Activated CD4-positive, alpha-beta T cell treated with anti-CD3 and anti-CD28 coated beads, Interleukin-2, amount 50 U/mL, for 16 hours (primary cell): ENCODE results near the gene SKIL.

Source experiments
- DNase-seq: peaks from one replicate; pipeline ENCODE4 v3.0.0-alpha.2; 2020

Gene SKIL

DNA sequence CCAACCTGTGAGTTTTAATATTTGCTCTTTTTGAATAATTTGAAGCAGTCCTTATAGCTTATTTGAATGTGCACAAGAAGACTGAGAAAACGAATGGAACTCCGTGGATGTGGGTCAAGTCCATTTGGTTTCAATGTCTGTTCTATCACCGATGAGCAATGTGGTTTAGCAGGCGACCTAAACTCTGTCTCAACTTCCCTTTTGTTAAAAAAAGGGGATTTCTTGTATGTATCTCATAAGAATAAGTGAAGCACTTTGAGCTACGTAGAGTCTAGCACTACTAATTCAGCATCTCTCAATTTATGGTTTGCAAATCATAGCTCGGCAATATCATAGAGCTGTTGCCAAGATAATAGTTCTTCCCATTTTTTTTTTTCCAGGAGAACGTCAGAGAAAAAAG lies 4.6 kb upstream of the SKIL start:
- DNase-seq, result no peak

DNA sequence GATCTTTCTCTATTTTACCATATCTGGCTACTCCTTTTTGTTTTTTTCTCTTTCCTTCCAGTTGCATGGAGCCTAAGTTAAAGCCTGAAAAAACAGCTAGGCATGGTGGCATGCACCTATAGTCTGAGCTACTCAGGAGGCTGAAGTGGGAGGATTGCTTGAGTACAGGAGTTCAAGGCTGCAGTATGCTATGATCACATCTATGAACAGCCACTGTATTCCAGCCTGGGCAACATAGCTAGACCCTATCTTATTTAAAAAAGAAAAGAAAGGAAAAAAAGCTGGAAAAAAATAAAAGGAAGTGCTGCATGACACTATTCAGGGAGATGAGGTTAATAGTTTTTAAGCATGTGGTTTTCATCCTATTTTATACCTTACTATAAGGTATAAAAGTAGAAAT lies 4.0 kb upstream of the SKIL start:
- DNase-seq, result no peak

DNA sequence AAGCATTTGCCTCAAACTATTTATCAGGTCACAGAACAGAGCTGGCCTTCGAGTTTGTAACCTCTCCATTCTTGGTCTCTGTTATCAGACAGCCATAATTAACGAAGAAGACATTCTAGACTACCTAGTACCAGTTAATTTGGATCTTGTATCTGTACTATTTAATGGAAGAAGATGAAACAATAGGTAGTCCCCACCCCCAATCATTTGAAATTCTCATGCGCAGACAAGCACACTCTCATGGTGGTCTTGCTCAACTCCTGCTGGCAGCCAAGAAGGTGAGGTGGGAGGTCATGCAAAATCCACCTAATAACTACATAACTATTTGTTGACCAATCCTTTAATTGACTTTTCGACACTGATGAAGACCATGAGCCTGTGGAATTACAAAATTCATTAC lies 2.8 kb upstream of the SKIL start:
- DNase-seq, result no peak

DNA sequence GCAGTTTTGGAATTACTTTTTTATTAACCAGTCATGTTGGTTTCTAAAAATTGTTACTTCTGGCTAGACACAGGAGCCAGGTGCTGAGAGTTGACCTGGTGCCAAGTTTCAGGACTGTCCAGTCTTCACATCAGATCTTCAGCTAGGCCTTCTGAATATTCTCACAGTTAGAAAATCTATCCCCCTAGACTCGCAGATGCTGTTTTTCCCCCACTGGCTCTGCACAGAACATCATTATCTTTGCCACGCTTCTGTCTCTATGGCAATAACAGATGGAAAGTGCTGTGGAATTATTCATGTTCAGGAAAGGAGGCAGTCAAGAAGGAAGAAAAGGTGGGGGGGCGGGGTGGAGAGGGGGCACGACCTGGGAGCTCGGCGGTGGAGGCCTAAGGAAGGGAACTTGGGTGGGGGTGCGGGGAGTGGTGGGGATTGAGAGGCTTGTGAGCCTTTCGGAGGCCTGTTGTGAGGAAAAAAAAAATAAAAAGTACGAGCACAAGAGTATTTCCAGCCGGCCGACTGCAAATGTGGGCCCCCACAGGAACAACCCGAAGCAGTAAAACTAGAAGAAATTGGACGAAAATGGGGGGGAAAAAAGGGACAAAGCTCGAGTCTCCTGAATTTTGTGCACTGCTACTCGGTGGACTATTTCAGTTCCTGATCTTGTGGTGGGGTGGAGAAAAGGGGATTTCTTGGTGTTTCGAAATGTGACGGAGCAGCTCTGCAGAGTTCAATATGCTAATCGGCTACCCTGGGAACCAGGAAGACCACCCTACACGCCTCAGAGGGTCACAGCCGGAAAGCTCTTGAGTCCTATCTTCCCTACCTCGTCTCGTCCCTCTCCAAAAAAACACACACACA lies 1.5 kb upstream of the SKIL start:
- peak; percentile 16 for DNase-seq

DNA sequence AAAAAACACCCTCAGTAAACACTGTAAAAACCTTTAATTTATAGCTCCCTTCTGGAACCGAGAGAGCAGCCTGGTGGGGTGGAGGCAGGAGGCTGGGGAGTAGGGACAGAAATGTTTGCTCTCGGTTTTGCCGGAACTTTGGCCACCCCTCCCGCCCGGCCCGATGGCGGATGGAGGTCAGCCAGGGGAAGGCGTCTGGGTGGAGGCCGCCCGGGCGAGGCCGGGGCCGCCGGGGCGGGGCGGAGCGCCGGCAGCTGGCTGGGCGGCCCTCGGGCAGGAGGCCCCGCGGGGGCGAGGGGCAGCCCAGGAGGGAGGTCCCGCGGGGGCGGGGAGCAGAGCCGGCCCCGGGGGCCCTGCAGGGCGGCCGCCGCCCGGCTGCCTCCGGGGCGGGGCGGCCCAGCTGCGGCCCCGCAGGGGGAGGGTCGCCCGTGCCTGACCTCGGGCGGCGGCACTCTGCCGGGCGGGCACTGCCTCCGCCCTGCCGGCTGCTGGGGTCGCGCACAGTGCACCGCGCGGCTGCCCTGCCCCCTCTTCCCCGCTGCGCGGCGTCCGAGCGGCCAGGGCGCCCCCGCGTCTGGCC lies 829 bp upstream of the SKIL start:
- peak; percentile 45 for DNase-seq

DNA sequence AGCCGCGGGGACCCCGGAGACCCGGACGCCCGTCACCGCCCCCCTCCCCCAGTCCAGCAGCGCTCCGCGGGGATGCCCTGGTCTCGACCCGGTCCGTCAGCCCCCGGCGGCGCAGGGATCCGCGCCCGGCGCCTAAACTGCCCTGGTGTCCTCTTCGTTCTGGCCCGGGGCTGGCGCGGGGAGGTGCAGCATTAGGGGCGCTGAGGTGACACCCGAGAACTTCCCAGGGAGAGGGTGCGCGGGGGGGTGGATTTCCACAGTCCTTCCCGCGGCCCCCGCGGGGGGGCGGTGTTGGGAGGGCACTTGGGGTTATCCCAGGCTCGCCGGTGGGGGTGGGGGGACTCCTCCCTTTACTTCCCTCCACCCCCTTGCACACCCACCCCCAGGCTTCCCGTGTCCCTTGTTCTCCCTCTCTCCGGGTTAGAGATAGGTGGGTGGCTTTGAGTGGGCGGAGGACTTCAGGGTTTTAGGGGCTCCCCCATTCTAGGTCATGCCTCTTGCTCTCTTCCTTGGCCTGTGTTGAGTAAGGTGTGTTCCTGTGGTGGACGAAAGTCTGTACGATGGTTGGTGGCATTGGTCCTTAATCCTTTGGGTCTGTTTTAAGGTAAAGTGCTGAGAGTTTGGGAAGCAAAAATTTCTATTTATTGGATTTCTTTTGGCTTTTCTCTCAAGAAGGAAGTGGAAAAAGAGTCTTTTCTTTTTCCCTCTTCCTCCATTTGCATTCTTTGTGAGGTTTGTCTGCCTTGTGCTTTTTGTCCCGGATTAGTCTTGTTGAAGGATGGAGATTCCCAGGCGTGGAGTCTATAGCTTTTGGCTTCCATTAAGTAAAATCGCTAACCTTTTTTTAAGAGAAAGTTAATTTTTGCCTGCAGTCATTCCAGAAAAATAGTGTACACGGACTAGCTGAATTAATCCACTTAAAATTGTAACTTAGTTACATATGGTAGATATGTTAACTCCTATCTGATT lies 811 bp downstream of the SKIL start:
- DNase-seq, result peak; percentile 69

DNA sequence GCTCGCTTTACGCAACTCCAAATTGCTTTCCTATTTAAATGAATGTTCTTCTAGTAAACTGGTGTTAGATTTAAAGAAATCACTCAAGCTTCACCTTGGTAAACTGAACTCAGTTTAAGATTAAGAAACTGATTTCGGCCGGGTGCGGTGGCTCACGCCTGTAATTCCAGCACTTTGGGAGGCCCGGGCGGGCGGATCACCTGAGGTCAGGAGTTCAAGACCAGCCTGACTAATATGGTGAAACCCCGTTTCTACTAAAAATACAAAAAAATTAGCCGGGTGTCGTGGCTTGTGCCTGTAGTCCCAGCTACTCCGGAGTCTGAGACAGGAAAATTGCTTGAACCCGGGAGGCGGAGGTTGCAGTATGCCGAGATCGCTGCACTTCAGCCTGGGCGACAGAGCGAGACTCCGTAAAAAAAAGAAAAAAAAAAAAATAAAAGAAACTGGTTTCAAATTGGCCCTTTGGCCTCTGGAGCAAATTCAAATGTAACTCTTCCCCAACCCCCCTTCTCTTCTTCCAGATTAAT lies 1.7 kb downstream of the SKIL start:
- no peak for DNase-seq

DNA sequence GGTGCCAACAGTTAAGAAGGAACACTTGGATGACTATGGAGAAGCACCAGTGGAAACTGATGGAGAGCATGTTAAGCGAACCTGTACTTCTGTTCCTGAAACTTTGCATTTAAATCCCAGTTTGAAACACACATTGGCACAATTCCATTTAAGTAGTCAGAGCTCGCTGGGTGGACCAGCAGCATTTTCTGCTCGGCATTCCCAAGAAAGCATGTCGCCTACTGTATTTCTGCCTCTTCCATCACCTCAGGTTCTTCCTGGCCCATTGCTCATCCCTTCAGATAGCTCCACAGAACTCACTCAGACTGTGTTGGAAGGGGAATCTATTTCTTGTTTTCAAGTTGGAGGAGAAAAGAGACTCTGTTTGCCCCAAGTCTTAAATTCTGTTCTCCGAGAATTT lies 3.0 kb downstream of the SKIL start:
- DNase-seq, result no peak

DNA sequence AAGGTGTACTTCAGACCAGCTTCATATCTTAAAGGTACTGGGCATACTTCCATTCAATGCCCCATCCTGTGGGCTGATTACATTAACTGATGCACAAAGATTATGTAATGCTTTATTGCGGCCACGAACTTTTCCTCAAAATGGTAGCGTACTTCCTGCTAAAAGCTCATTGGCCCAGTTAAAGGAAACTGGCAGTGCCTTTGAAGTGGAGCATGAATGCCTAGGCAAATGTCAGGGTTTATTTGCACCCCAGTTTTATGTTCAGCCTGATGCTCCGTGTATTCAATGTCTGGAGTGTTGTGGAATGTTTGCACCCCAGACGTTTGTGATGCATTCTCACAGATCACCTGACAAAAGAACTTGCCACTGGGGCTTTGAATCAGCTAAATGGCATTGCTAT lies 3.4 kb downstream of the SKIL start:
- DNase-seq, result no peak

DNA sequence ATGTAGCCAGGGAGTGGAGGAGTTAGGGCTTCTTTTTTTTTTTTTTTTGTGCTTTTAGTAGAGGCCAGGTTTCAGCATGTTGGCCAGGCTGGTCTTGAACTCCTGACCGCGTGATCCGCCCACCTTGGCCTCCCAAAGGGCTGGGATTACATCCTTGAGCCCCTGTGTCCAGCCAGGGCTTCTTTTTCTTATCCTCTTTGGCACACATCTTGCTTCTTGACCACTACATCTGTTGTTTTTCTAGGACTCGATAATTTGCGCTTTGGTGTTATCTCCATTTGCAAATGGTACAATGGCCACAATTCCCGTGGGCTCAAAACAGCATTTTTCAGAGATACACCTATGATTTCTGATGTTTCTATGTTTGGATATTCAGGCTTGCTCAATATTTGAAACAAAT lies 4.2 kb downstream of the SKIL start:
- DNase-seq, result no peak

DNA sequence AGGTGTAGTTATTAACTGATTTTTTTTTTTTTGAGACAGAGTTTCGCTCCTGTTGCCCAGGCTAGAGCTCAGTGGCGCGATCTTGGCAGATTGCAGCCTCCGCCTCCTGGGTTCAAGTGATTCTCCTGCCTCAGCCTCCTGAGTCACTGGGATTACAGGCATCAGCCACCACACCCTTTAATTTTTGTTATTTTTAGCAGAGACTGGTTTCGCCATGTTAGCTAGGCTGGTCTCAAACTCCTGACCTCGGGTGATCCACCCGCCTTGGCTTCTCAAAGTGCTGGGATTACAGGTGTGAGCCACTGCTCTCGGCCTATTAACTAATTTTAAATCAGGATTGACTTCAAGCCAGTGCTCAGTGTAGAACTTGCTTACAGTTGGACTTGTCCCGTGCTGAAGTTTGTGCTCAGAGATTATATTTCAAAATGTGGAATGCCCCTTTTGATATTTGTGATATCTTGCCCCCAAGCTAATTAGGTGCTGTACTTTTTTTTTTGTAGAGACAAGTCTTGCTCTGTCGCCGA lies 6.0 kb downstream of the SKIL start:
- DNase-seq, result no peak

DNA sequence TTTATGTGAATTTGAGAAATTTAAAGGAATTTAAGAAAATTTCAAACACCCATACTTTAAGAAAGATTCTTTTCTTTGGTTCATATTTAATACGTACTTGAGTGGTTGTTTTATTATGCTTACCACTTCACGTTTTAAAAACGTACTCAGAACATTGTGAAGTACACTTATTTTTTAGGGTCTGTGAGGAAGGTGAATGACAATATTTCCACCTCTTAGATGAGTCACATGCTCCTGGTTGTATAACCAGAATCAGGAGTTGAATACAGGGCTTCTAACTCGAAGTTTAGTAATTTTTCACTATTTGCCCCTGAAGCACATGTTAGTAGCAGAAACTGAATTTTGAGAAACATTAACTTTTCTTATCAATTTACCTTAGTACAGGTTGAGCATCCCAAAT lies 7.5 kb downstream of the SKIL start:
- DNase-seq, result no peak

DNA sequence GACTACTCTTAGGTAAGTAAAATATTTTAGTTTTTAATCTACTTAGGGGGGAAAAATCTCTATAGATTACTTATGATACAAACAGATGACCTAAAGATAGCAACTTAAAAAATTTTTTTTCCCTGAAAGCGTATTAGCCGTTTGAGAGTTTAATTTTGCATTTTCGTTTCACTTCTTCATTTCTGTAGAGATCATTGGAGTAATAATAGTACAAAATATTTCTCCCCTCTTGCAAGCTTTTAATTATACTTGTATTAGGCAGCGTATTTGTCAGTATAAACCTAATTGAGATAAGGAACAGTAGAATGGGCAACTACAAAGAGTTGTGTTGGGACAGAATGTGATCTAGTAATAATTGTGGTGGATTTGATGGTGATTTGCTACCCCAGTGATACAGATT lies 10.3 kb downstream of the SKIL start:
- no peak for DNase-seq

DNA sequence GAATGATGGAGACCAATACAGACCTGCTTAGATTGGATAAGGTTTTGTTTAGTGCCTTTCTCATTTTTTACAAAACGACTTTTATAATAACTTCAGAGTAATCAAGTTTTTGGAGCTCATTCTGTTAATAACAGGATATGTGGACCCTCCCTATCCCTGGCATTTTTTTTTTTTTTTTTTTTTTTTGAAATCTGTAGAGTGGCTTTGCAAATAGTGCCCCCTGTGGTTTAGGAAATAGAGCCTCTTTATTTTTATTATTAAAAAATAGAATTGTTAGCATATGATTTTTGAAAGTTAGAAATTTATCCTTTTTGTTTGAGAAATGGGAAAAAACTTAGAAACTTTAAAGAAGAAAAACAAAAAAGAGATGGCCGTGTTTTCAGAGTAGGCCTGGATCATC lies 11.4 kb downstream of the SKIL start:
- DNase-seq, result no peak

DNA sequence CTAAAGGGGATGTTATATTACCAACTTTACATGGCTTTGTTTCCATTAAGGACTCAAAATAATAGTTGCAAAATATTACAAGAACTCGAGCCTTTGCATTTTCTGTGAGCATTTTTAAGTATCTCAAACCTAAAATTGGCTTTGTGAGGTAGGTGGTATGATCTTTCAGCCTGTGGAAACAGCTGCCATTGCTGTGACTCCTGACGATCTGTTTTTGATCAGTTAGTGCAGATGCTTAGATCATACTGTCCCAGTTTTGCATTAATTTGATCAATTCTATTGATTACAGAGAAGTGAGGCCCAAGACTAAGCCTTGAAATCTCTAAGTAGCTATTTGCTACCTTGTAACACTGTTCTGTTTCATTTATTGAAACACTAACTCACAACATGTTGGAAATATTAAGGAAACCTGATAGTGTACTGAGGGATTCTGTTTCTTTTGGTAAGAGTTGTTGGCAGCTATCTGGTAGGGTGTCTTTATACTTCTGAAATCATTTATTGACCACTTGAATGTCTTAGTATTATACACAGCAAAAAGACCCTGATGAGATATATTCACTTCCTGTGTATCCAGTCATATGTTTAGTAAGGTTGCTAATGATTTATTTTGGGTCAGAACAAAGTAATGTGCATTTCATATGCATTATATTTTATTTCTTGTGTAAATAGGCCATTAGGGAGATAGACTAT lies 14.8 kb downstream of the SKIL start:
- no peak for DNase-seq

DNA sequence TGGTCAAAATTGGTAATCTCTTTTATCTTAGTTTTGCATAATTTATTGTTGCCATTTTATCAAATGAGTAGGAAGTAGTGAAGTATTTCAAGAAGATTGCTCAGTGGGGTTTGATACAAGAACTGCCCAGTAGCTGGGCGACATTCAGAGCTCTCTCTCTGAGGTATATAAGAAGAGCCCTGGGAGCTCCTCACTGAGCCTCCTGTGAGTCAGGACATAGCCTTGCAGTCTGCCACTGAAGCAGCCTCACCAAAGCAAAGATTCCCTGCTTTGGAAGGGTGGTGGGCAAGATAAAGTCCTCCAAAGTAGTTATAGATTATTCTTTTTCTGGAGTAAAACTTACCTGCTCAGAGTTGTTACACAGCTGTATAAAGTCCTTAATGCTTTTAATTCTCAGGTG lies 26.1 kb downstream of the SKIL start:
- no peak for DNase-seq

DNA sequence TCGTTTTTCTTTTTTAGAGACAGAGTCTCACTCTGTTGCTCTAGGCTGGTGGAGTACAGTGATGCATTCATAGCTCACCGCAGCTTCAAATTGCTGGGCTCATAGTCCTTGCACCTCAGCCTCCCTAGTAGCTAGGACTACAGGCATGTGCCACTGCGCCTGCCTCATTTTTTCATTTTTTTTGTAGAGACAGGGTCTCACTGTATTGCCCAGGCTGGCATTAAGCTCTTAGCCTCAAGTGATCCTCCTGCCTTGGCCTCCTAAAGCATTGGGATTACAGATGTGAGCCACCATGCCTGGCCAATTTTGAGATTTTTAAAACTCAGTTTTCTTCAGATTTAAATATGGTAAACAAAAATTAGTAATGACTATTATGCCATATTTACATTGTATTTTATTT lies 29.0 kb downstream of the SKIL start:
- DNase-seq, result no peak

DNA sequence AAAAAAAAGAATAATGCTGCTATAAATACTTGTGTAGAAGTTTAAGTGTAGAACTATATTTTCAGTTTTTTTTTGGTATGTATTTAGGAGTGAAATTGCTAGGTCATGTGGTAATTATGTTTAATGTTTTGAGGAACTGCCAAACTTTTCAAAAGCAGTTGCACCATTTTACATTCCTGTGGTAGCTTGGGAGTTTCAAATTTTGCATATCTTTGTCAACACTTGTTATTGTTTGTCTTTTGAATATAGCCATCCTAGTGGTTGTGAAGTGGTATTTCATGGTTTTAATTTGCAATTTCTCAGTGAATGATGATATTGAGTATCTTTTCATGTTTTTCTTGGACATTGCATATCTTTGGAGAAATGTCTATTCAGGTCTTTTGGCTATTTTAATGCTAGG lies 30.4 kb downstream of the SKIL start:
- no peak for DNase-seq

DNA sequence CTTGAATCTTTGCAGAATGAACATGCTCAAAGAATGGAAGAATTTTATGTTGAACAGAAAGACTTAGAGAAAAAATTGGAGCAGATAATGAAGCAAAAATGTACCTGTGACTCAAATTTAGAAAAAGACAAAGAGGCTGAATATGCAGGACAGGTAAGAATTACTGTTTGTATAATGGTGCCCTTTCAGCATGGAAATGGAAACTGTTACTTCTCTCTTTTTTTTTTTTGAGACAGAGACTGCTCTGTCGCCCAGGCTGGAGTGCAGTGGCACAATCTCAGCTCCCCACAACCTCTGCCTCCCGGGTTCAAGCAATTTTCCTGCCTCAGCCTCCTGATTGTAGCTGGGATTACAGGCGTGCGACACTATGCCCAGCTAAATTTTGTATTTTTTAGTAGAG lies 33.6 kb downstream of the SKIL start:
- DNase-seq, result no peak

DNA sequence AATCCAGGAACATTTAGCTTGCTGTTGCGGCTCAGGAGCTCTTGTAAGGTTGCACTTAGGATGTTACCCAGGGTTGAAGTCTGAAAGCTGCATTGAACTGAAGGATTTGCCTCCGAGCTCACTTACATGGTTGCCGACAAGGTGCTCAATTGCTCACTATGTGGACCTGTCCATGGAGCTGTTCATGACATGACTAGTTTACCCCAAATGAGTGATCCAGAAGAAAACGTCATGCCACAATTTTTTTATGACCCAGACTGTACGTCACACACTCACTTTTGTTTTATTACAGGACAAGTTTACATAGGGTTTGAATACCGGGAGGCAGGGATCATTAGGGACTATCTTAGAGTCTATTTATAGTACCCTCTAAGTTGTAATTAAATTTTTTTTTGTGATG lies 40.2 kb downstream of the SKIL start:
- DNase-seq, result no peak

DNA sequence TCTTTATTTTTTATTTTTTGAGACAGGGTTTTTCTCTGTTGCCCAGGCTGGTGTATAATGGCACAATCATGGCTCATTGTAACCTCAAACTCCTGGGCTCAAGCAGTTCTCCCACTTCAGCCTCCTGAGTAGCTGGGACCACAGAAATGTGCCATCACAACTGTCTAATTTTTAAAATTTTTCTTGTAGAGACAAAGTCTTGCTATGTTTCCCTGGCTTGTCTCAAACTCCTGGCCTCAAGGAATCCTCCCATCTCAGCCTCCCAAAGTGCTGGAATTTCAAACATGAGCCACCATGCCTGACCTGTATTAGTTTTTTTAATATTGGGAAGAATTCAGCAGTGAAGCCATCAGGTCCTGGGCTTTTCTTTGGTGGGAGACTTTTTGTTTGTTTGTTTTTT lies 47.6 kb downstream of the SKIL start:
- DNase-seq, result no peak

DNA sequence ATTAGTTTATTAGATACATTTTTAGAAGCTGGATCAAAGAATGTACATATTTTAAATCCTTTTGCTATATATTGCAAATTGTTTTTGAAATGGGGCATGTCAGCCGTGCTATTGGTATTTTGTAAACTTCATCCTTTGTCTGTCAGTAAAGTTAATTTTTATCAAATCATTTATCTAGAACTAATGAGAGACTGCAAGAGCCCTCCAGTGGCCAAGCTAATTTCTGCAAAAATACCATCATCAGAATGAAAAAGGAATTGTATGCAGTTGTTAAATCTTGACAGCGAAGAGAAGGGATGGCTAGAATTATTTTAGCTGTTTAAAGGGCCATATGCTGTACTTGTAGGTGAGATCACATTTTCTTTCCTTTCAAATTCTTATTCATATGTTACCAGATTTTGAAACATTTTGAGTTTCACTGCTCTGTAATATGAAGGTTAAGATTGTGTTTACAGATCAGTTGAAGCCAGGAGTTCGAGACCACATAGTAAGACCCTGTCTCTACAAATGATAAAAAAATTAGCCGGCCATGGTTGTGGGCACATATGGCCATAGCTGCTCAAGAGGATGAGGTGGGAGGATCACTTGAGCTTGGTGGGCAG lies 53.0 kb downstream of the SKIL start:
- DNase-seq, result no peak
